ENCODE data around the gene ADAMTS16. TPM values are rescaled to one million over a fixed set of nuclear protein-coding genes. Genes with fewer than 3 reads are reported as not detected.

Gene ADAMTS16
- total and polyA plus RNA-seq, 9 of the 15 experiments (the other 6 are each of a cell fraction or from before 2014, with no cell fraction given), result not detected

DNA sequence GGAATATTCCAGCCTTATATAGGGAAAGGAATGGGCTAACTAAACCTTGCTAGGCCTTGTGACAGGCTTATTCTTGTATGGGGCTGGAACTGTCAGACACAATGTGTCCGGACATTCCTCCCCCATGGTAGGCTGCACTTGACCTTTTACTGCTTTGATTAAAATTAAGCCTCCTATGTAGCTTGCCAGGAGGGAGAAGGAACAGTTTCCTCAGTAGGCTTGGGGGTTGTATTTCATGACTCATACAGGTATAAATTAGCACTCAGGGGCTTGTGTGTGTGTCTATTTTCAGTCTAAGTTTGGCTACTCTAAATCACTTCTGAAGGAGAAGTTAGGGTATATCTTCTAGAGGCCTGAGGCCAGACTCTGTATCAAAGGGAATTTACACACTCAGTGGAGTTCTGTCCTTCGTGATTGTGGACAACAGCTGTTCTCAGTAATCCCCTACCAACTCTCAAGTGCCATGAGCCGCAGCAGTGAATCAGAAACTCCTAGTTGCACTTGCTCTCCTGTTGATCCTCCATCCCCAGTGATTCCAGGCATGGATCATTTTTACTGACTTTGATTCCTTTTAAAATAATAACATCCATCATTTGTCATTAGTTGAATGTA, 16.4 kb downstream of the ADAMTS16 start:
- H3K9me3 ChIP-seq (replicated peaks; ENCODE audit: control insufficient read depth, insufficient read depth, low read depth, low read length), result no peaks in the 10 kb centered on the region
- CTCF ChIA-PET (ENCODE audit: low intra/inter-chr PET ratio), result no interaction called here
- no peak overlapping the region for H3K9ac ChIP-seq (ENCODE audit: insufficient read depth in 1 of 2, low read depth in 2 of 2, low read length in 2 of 2)
- no TSS peak for BruUV-seq (replicated peaks)
- no peaks in the 10 kb centered on the region for H4K20me1 ChIP-seq (replicated peaks; ENCODE audit: control insufficient read depth, insufficient read depth, low read length)
- in situ Hi-C loops (cut with MboI) (no loop called here), intact Hi-C loops (cut with micrococcal nuclease) (no loop called here)
- H3K9me1 ChIP-seq (ENCODE audit: control insufficient read depth, insufficient read depth, low read length), result no peaks in the 10 kb centered on the region
- H2AFZ ChIP-seq (ENCODE audit: low read depth, low read length), result no peak overlapping the region
- TF ChIP-seq, protein P1, sequence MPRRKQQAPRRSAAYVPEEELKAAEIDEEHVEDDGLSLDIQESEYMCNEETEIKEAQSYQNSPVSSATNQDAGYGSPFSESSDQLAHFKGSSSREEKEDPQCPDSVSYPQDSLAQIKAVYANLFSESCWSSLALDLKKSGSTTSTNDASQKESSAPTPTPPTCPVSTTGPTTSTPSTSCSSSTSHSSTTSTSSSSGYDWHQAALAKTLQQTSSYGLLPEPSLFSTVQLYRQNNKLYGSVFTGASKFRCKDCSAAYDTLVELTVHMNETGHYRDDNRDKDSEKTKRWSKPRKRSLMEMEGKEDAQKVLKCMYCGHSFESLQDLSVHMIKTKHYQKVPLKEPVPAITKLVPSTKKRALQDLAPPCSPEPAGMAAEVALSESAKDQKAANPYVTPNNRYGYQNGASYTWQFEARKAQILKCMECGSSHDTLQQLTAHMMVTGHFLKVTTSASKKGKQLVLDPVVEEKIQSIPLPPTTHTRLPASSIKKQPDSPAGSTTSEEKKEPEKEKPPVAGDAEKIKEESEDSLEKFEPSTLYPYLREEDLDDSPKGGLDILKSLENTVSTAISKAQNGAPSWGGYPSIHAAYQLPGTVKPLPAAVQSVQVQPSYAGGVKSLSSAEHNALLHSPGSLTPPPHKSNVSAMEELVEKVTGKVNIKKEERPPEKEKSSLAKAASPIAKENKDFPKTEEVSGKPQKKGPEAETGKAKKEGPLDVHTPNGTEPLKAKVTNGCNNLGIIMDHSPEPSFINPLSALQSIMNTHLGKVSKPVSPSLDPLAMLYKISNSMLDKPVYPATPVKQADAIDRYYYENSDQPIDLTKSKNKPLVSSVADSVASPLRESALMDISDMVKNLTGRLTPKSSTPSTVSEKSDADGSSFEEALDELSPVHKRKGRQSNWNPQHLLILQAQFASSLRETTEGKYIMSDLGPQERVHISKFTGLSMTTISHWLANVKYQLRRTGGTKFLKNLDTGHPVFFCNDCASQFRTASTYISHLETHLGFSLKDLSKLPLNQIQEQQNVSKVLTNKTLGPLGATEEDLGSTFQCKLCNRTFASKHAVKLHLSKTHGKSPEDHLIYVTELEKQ (CRISPR knock-in tag; IDR thresholded peaks at IDR 0.05), result no peak
- no peak for TF ChIP-seq TGIF2 (CRISPR knock-in tag; IDR thresholded peaks at IDR 0.05)
- TF ChIP-seq PCBP1 (IDR thresholded peaks at IDR 0.05; ENCODE audit: low read depth, low read length, poor library complexity, severe bottlenecking), result no peak
- TF ChIP-seq MBD2 (IDR thresholded peaks at IDR 0.05; ENCODE audit: borderline replicate concordance, low read depth), result no peak
- TF ChIP-seq ZNF696 (CRISPR knock-in tag; conservative IDR thresholded peaks at IDR 0.05), result no peak
- TF ChIP-seq ZNF561 (CRISPR knock-in tag; conservative IDR thresholded peaks at IDR 0.05), result no peak
- H3K27ac ChIP-seq (ENCODE audit: extremely low read depth, low read depth, low read length), result no peak overlapping the region
- H3K36me3 ChIP-seq (ENCODE audit: control insufficient read depth, insufficient read depth, low read length), result no peaks in the 10 kb centered on the region
- no peaks in the 10 kb centered on the region for H3K79me2 ChIP-seq (ENCODE audit: control insufficient read depth, insufficient read depth, low read length)
- H3K27me3 ChIP-seq (ENCODE audit: control insufficient read depth in 2 of 2, insufficient read depth in 2 of 2, low read length in 2 of 2), result no peaks in the 10 kb centered on the region; a peak in 1 of 5 replicates
- DNase-seq (ENCODE audit: extremely low read depth in 1 of 4, low spot score in 3 of 4) (no peak), ATAC-seq (no peak), FAIRE-seq (no peak)
- no peak overlapping the region for H3K4me2 ChIP-seq (ENCODE audit: insufficient read depth, low read length)
- 0% methylated on average over 3 of the region's 3 CpGs for WGBS (ENCODE audit: insufficient coverage, low coverage, missing lambda C conversion rate)
- H3K4me1 ChIP-seq (replicated peaks in 1 of 2; ENCODE audit: control insufficient read depth in 2 of 2, insufficient read depth in 2 of 2, low read length in 2 of 2), result no peaks in the 10 kb centered on the region
- POLR2A ChIA-PET, result interaction anchor here (0.8 kb wide), 1 partner anchor 355 kb away, joined by 3 read pairs; no protein-coding TSS in a partner anchor
- no peak overlapping the region for H3K4me3 ChIP-seq
